GM12873 (cell line): ENCODE data around the gene UBA7.

Experiments used
- TF ChIP-seq, protein P1 (sequence below): IDR thresholded peaks from 2 replicates; pipeline ENCODE4 v1.5.1; 2012; ENCODE audit warnings: low read depth, mild to moderate bottlenecking, moderate library complexity, low read length, control low read depth; ENCODE audit not compliant: insufficient read depth; ENCODE audit errors: missing control alignments

Gene UBA7

DNA sequence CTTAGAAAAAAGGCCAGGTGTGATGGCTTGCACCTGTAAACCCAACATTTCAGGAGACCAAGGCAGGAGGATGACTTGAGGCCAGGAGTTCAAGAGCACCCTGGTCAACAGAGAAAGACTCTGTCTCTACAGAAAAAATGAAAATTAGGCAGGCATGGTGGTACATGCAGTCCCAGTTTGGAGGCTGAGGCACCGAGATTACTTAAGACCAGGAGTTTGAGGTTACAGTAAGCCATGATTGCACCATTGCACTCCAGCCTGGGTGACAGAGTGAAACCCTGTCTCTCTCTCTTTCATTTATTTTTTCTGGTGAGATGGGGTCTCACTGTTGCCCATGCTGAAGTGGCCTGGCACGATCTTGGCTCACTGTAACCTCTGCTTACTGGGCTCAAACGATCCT, 52.1 kb downstream of the UBA7 start:
- TF ChIP-seq, protein P1, sequence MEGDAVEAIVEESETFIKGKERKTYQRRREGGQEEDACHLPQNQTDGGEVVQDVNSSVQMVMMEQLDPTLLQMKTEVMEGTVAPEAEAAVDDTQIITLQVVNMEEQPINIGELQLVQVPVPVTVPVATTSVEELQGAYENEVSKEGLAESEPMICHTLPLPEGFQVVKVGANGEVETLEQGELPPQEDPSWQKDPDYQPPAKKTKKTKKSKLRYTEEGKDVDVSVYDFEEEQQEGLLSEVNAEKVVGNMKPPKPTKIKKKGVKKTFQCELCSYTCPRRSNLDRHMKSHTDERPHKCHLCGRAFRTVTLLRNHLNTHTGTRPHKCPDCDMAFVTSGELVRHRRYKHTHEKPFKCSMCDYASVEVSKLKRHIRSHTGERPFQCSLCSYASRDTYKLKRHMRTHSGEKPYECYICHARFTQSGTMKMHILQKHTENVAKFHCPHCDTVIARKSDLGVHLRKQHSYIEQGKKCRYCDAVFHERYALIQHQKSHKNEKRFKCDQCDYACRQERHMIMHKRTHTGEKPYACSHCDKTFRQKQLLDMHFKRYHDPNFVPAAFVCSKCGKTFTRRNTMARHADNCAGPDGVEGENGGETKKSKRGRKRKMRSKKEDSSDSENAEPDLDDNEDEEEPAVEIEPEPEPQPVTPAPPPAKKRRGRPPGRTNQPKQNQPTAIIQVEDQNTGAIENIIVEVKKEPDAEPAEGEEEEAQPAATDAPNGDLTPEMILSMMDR, result no peak

DNA sequence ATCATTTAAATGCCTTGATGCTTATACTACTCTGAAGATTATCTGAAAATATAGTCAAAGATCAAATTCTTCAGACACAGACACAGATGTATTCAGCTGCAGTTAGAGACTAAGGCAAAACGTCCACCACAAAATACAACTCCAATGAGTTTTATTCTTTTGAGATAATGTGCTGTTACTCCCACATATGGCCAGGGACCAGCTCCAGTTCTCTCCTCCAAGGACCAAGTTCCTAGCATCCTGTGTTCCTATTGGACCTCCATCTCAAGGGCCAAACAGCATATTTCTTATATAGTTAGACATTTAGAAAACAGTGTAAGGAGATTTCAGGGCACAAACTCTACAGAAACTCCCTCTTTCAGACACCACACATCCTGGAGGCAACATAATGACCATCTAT, 54.5 kb downstream of the UBA7 start:
- TF ChIP-seq, protein P1, result no peak

DNA sequence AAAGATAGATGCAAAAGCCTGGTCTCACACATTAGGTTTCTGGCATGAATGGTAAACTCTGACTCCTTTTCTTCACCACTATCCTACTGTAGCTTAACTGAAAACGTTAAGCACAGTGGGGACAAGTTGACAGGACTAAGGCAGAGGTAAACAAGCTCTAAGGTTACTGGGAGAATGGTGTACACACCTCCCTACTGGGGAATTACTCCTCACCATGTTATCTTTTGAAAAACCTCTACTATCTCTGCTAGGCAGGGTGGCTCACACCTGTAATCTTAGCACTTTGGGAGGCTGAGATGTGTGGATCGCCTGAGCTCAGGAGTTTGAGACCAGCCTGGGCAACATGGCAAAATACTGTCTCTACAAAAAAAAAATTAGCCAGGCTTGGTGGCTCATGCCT, 56.6 kb downstream of the UBA7 start:
- TF ChIP-seq, protein P1, result no peak

- TF ChIP-seq, protein P1, result no peak
Observed at GRCh38 chr3:49756036-49756435, 57.7 kb downstream of the UBA7 start.
